ENCODE data around the gene ZNF593.

DNA sequence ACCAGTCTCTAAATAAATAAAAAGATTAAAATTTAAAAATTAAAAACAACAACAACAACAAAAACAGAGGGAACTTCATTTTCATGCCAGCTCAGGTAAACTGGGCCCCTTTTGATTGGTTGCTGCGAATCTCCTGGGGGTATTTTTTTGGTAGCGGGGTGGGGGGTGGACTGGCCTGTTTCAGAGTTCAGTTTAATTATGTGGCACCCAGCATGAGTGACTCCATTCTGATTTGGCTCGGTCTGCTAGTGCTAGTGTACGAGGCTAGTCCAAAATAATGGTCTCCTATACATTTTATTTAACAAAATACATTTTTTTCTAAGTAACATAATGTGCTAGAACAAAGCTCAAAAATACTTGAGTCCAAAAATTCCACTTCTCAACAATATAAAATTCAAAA is 39.9 kb upstream of the ZNF593 start:
- TF ChIP-seq ATF3 (IDR thresholded peaks at IDR 0.05): no peak
- TF ChIP-seq ATF3 (CRISPR knock-in tag; conservative IDR thresholded peaks at IDR 0.05): no peak
- TF ChIP-seq AFF4 (CRISPR knock-in tag; IDR thresholded peaks at IDR 0.05): no peak
- TF ChIP-seq TEAD4 (IDR thresholded peaks at IDR 0.05; ENCODE audit: low read length): no peak
- no peak for TF ChIP-seq TEAD4 (CRISPR knock-in tag; IDR thresholded peaks at IDR 0.05; ENCODE audit: borderline replicate concordance)
- TF ChIP-seq, protein P1, sequence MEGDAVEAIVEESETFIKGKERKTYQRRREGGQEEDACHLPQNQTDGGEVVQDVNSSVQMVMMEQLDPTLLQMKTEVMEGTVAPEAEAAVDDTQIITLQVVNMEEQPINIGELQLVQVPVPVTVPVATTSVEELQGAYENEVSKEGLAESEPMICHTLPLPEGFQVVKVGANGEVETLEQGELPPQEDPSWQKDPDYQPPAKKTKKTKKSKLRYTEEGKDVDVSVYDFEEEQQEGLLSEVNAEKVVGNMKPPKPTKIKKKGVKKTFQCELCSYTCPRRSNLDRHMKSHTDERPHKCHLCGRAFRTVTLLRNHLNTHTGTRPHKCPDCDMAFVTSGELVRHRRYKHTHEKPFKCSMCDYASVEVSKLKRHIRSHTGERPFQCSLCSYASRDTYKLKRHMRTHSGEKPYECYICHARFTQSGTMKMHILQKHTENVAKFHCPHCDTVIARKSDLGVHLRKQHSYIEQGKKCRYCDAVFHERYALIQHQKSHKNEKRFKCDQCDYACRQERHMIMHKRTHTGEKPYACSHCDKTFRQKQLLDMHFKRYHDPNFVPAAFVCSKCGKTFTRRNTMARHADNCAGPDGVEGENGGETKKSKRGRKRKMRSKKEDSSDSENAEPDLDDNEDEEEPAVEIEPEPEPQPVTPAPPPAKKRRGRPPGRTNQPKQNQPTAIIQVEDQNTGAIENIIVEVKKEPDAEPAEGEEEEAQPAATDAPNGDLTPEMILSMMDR (IDR thresholded peaks at IDR 0.05 in 2 of 3, conservative IDR thresholded peaks at IDR 0.05 in 1 of 3; ENCODE audit: insufficient read depth in 2 of 3, low read depth in 1 of 3, low read length in 3 of 3): no peak
- TF ChIP-seq CREM (IDR thresholded peaks at IDR 0.05; ENCODE audit: low read depth): no peak
- no peak for TF ChIP-seq POLR2A (conservative IDR thresholded peaks at IDR 0.05)
- TF ChIP-seq U2AF2 (optimal IDR thresholded peaks at IDR 0.05; ENCODE audit: low read depth, low read length): no peak
- no peak for TF ChIP-seq ELF4 (CRISPR knock-in tag; IDR thresholded peaks at IDR 0.05)
- 0 out of 2 replicates have a peak, but pooled peaks have one; percentile 14 for TF ChIP-seq SMAD3 (CRISPR knock-in tag; conservative IDR thresholded peaks at IDR 0.05)
- TF ChIP-seq ZFP30 (CRISPR knock-in tag; IDR thresholded peaks at IDR 0.05; ENCODE audit: borderline replicate concordance): no peak
- no peak for TF ChIP-seq ZNF778 (CRISPR knock-in tag; IDR thresholded peaks at IDR 0.05)
- TF ChIP-seq ZFPM2 (CRISPR knock-in tag; IDR thresholded peaks at IDR 0.05): no peak
- no peak for TF ChIP-seq MAFK (IDR thresholded peaks at IDR 0.05; ENCODE audit: low read length)
